Small intestine (tissue), 7 donors: ENCODE measurements around the gene NDST3. TPM values are rescaled to one million over a fixed set of nuclear protein-coding genes. Genes with fewer than 3 reads are reported as not detected.
"Not testable (repeated sequence)": the region's sequence is repeated elsewhere in the genome, so short reads cannot be mapped to it uniquely, and the experiment has no call there.

Experiments used
- DNase-seq, 2 donors: peaks; one replicate each; pipeline versions ENCODE4 v3.0.0 to v3.0.0-alpha.2; 2013
- FAIRE-seq: peaks from 2 replicates; lab custom pipeline; 2012; peaks lifted over from hg19 to GRCh38; lab: Jason Lieb, UNC
- H3K27ac ChIP-seq, 3 donors: one replicate each; pipeline ENCODE4 v1.5.1; 2013; ENCODE audit warnings: low read length in 2 of 3, mild to moderate bottlenecking in 2 of 3, control low read depth in 1 of 3, inconsistent platforms in 1 of 3, low read depth in 1 of 3, moderate library complexity in 1 of 3
- H3K27me3 ChIP-seq, 3 donors: one replicate each; pipeline ENCODE4 v1.6.1; 2013; ENCODE audit warnings: low read length in 3 of 3, inconsistent platforms in 1 of 3; ENCODE audit not compliant: control insufficient read depth in 3 of 3, insufficient read depth in 3 of 3
- H3K36me3 ChIP-seq, 3 donors: one replicate each; pipeline ENCODE4 v1.6.1; 2013; ENCODE audit warnings: low read length in 3 of 3, inconsistent platforms in 1 of 3, low read depth in 1 of 3, mild to moderate bottlenecking in 1 of 3, moderate library complexity in 1 of 3; ENCODE audit not compliant: control insufficient read depth in 3 of 3, insufficient read depth in 2 of 3
- H3K4me1 ChIP-seq, 3 donors: one replicate each; pipeline ENCODE4 v1.6.1; 2013; ENCODE audit warnings: low read length in 2 of 3, inconsistent platforms in 1 of 3, low read depth in 1 of 3, mild to moderate bottlenecking in 1 of 3, moderate library complexity in 1 of 3; ENCODE audit not compliant: control insufficient read depth in 3 of 3, insufficient read depth in 2 of 3
- H3K4me3 ChIP-seq, 3 donors: one replicate each; pipeline ENCODE4 v1.5.1; 2013; ENCODE audit warnings: low read length in 3 of 3, control low read depth in 1 of 3, inconsistent platforms in 1 of 3, low read depth in 1 of 3, mild to moderate bottlenecking in 1 of 3, moderate library complexity in 1 of 3
- H3K9me3 ChIP-seq, 2 donors: one replicate each; pipeline ENCODE4 v1.6.1; 2013; ENCODE audit warnings: low read depth in 1 of 2, low read length in 1 of 2; ENCODE audit not compliant: control insufficient read depth in 2 of 2, insufficient read depth in 1 of 2
- WGBS, 3 donors: extraction: QIAGEN DNeasy Blood & Tissue Kit; methylation state at CpG; one replicate each; pipeline ENCODE4 v1.1.7; 2013; 5-methylcytosine and 5-hydroxymethylcytosine counted together
- polyA plus RNA-seq, 4 donors: library from polyadenylated mRNA; stranded (reverse) in 3 of 4; unstranded in 1 of 4; fragments of 200-250 nt in 3 of 4; fragments of 120-200 nt in 1 of 4; gene quantifications; one replicate each; pipeline versions ENCODE4 v1.2.1 to v1.2.3, GENCODE V29; 2013
- donor health status: healthy with polysubstance abuse.
- donor health status: control.
- donor health status: control.
- donor health status: Bipolar disorder and iron deficiency.
- donor health status: healthy.

NDST3 gene
- polyA plus RNA-seq, 4 donors: 0.07 to 0.77 TPM; not detected in 2

DNA sequence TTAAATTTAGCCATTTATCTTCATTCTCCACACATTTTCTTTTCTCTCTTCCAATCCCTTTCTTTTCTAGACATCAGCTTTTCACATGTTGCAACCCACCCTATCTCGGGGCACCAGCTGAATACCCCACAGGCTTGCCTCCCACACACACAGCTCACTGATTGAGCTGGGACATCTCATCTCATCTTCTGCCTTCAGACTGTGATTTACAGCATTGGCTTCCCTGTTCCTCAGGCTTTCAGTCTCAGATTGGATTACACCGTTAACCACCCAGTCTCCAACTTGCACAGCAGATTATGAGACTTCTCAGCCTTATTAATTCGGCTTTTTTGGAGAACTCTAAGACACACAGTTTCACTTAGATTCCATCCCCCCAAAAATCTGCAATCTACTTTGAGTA lies 224.8 kb downstream of the NDST3 start:
- H3K36me3 ChIP-seq: no peaks in the 10 kb centered on the region
- WGBS, 3 donors: 73 to 93% (median 85%) methylated on average over 3 of the region's 3 CpGs
- DNase-seq: no peak
- no peak overlapping the region for H3K4me3 ChIP-seq
- no peaks in the 10 kb centered on the region for H3K4me1 ChIP-seq
- no peak overlapping the region for H3K27ac ChIP-seq
- H3K9me3 ChIP-seq: no peaks in the 10 kb centered on the region
- FAIRE-seq: no peak
- no peaks in the 10 kb centered on the region for H3K27me3 ChIP-seq

DNA sequence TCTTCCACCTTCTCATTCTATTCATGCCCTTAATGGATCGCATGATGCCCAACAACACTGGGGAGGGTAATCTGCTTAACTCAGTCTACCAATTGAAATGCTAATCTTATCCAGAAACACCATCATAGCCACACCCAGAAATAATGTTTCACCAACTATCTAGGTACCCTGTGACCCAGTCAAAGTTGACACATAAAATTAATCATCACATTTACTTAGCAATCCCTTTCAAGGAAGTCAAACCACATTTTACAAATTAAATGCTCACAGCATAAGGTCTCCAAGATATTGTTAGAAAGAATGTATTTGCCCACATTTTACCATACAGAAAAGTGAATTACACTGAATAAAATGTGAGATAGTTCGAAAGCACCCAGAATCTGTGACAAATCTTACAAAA lies 226.0 kb downstream of the NDST3 start:
- no peak for FAIRE-seq
- no peak overlapping the region for H3K27ac ChIP-seq
- H3K4me1 ChIP-seq: no peaks in the 10 kb centered on the region
- no peak for DNase-seq
- H3K36me3 ChIP-seq: no peaks in the 10 kb centered on the region
- H3K4me3 ChIP-seq: no peak overlapping the region
- no peaks in the 10 kb centered on the region for H3K27me3 ChIP-seq
- H3K9me3 ChIP-seq: no peaks in the 10 kb centered on the region
- 87 to 92% (median 88%) methylated on average over 2 of the region's 2 CpGs for WGBS, 3 donors

DNA sequence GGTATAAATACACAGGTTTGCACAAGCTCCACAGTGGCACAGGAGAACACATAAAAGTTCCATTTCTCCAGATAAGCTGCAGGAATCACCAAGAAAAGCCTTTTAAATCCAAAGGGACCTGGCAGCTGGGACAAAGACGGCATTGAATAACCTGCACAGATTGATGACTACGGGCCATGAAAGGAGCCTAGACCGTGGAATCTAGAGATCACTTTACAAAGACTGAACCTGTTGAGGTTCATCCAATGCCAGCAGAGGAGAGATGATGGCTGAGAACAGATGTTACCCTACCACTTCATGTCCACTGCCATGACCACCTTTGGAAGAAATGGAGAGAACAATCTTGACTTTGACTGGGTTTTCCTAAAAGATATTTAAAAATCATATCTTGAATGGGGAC lies 229.8 kb downstream of the NDST3 start:
- no peaks in the 10 kb centered on the region for H3K9me3 ChIP-seq
- DNase-seq (no peak), FAIRE-seq (no peak)
- H3K4me1 ChIP-seq: no peaks in the 10 kb centered on the region
- no peak overlapping the region for H3K27ac ChIP-seq
- no peak overlapping the region for H3K4me3 ChIP-seq
- H3K27me3 ChIP-seq: no peaks in the 10 kb centered on the region
- WGBS, 3 donors: 93 to 96% (median 96%) methylated on average over 3 of the region's 3 CpGs
- H3K36me3 ChIP-seq: no peaks in the 10 kb centered on the region

DNA sequence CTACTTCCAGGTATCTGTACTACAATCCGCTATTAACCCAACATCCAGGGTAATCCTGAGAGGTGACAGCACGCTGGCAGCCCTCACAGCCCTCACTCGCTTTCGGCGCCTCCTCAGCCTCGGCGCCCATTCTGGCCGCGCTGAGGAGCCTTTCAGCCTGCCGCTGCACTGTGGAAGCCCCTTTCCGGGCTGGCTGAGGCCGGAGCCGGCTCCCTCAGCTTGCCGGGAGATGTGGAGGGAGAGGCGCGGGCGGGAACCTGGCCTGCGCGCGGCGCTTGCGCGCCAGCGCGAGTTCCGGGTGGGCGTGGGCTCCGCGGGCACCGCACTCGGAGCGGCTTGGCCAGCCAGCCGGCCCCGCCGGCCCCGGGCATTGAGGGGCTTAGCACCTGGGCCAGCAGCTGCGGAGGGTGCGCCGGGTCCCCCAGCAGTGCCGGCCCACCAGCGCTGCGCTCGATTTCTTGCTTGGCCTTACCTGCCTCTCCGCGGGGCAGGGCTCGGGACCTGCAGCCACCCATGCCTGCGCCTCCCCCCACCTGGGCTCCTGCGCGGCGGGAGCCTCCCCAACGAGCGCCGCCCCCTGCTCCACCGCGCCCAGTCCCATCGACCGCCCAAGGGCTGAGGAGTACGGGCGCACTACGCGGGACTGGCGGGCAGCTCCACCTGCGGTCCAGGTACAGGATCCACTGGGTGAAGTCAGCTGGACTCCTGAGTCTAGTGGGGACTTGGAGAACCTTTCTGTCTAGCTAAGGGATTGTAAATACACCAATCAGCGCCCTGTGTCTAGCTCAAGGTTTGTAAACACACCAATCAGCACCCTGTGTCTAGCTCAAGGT lies 231.2 kb downstream of the NDST3 start:
- WGBS, 3 donors: 13 to 21% (median 16%) methylated on average over 37 to 64 of the region's 64 CpGs
- no peak for FAIRE-seq
- peak; percentile 51 to 83 for DNase-seq

DNA sequence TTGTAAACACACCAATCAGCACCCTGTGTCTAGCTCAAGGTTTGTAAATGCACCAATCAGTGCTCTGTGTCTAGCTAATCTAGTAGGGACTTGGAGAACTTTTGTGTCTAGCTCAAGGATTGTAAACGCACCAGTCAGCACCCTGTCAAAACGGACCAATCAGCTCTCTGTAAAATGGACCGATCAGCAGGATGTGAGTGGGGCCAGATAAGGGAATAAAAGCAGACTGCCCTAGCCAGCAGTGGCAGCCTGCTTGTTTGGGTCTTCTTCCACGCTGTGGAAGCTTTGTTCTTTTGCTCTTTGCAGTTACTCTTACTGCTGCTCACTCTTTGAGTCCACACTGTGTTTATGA lies 231.8 kb downstream of the NDST3 start:
- H3K27me3 ChIP-seq, DNase-seq, H3K9me3 ChIP-seq, H3K27ac ChIP-seq, H3K36me3 ChIP-seq, H3K4me1 ChIP-seq, H3K4me3 ChIP-seq, FAIRE-seq: not testable (repeated sequence)
- 87 to 89% (median 88%) methylated on average over 4 of the region's 4 CpGs for WGBS, 3 donors

More for the DNA sequence above, 231.2 kb downstream of the NDST3 start:
- Histone ChIP-seq H3K4me3 (peak overlapping the region; percentile 29 to 58 (median 51)), H3K27ac (peak overlapping the region in 1 of 3 donors; percentile 38), H3K4me1 (no peaks in the 10 kb centered on the region), H3K36me3 (no peaks in the 10 kb centered on the region), H3K9me3 (no peaks in the 10 kb centered on the region), H3K27me3 (no peaks in the 10 kb centered on the region)

DNA sequence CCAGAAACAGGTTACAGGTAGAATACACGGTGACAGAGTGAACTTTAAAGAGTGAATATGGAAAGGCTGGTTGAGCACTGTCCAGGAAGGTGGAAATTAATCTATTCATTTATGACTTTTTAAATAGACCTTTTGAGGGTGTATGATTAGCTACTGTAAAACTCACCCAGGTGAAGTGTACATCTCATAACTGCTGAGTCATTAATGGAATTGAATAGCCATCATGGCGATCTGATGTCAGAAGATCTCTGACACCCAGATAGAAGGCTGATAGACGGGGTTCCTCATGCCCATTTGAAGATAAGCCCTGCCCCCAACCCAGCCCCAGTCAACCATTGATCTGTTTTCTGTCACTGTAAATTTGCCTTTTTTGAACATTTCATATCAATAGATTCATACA lies 234.5 kb downstream of the NDST3 start:
- FAIRE-seq (no peak), DNase-seq (no peak)
- Histone ChIP-seq H3K36me3 (no peaks in the 10 kb centered on the region), H3K27me3 (no peaks in the 10 kb centered on the region), H3K4me3 (no peak overlapping the region), H3K4me1 (no peaks in the 10 kb centered on the region), H3K9me3 (no peaks in the 10 kb centered on the region), H3K27ac (no peak overlapping the region)
- WGBS, 3 donors: 31 to 65% (median 36%) methylated on average over 3 of the region's 3 CpGs

DNA sequence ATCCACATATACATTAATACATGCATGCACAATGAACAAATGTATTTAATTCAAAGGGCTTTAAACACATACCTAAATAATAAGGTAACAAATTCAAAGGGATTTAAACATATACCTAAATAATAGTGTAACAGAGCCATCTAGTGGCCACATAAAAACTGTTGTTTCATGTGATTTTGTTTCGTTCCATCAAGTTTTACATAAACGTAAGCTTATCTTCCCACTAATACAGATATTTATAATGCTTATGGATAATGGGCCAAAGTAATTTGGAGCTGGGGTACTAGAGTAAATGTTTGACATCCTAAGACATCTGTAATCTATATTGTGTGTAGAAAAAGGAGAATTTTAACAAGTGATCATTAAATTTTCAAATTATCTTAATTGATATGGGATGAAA lies 236.2 kb downstream of the NDST3 start:
- no peak overlapping the region for H3K4me3 ChIP-seq
- H3K27ac ChIP-seq: no peak overlapping the region
- WGBS, 3 donors: 2 to 4% (median 2%) methylated on average over 2 of the region's 2 CpGs
- no peaks in the 10 kb centered on the region for H3K4me1 ChIP-seq
- H3K27me3 ChIP-seq: no peaks in the 10 kb centered on the region
- FAIRE-seq (peak; percentile 89), DNase-seq (peak; percentile 50 to 64)
- no peaks in the 10 kb centered on the region for H3K9me3 ChIP-seq
- H3K36me3 ChIP-seq: no peaks in the 10 kb centered on the region

DNA sequence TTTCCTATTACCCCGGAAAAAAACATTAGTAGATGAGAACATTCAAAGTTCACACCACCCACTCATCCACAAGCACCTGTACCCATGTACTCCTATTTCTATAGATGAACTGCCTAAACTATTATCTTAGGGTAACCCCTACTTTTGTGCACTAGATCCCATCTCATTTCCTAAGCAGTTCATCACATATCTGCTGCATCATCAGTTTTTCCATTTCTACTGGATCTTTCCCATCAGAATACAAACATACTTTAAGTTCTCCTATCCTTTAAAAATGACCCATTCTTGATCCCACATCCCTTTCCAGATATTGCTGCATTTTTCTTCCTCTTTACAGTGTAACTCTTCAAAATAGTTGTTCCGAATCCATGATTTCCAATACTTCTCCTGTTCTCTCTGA lies 237.5 kb downstream of the NDST3 start:
- H3K36me3 ChIP-seq: no peaks in the 10 kb centered on the region
- no peaks in the 10 kb centered on the region for H3K27me3 ChIP-seq
- no peak overlapping the region for H3K4me3 ChIP-seq
- H3K9me3 ChIP-seq: peaks cover 0 to 4% of the 10 kb centered on the region in 2 donors
- no peak overlapping the region for H3K27ac ChIP-seq
- DNase-seq (no peak), FAIRE-seq (no peak)
- WGBS, 3 donors: 79 to 85% (median 82%) methylated on average over 2 of the region's 2 CpGs
- peaks cover 0 to 8% (median 2%) of the 10 kb centered on the region in 3 donors for H3K4me1 ChIP-seq
